Activated CD8-positive, alpha-beta memory T cell treated with anti-CD3 and anti-CD28 coated beads for 4 hours (primary cell): ENCODE results near the gene CCDC68.

Source experiments
- DNase-seq, 2 donors: peaks; one replicate each; pipeline ENCODE4 v3.0.0-alpha.2; 2020; ENCODE audit warnings: low read depth in 2 of 2

The CCDC68 gene

GRCh38 chr18:54918060-54918459 lies 41.2 kb downstream of the CCDC68 start:
- no peak for DNase-seq

GRCh38 chr18:54916507-54916906 lies 42.8 kb downstream of the CCDC68 start:
- no peak for DNase-seq

GRCh38 chr18:54914816-54915215 lies 44.4 kb downstream of the CCDC68 start:
- DNase-seq: no peak

- no peak for DNase-seq
These were observed 47.7 kb downstream of the CCDC68 start for GRCh38 chr18:54911551-54911950.

- no peak for DNase-seq
These were observed 48.9 kb downstream of the CCDC68 start for GRCh38 chr18:54910161-54910919.

GRCh38 chr18:54909538-54909937 lies 49.7 kb downstream of the CCDC68 start:
- no peak for DNase-seq

- DNase-seq: no peak
These were observed 52.7 kb downstream of the CCDC68 start for GRCh38 chr18:54906331-54907185.

GRCh38 chr18:54905629-54906028 lies 53.6 kb downstream of the CCDC68 start:
- no peak for DNase-seq

- no peak for DNase-seq
These were observed 54.7 kb downstream of the CCDC68 start for GRCh38 chr18:54904581-54904980.

- no peak for DNase-seq
These were observed 59.0 kb downstream of the CCDC68 start for GRCh38 chr18:54900290-54900689.

GRCh38 chr18:54899500-54899899 lies 59.8 kb downstream of the CCDC68 start:
- DNase-seq: no peak

GRCh38 chr18:54888933-54889332 lies 70.3 kb downstream of the CCDC68 start:
- no peak for DNase-seq

GRCh38 chr18:54888378-54888777 lies 70.9 kb downstream of the CCDC68 start:
- DNase-seq: no peak

GRCh38 chr18:54883816-54884604 lies 75.3 kb downstream of the CCDC68 start:
- no peak for DNase-seq

GRCh38 chr18:54882318-54882717 lies 76.9 kb downstream of the CCDC68 start:
- no peak for DNase-seq

GRCh38 chr18:54881229-54881768 lies 78.0 kb downstream of the CCDC68 start:
- DNase-seq: no peak

GRCh38 chr18:54880395-54881105 lies 78.7 kb downstream of the CCDC68 start:
- DNase-seq: no peak

- no peak for DNase-seq
These were observed 79.6 kb downstream of the CCDC68 start for GRCh38 chr18:54879691-54880090.

GRCh38 chr18:54878659-54879358 lies 80.5 kb downstream of the CCDC68 start:
- DNase-seq: no peak

- DNase-seq: no peak
These were observed 81.1 kb downstream of the CCDC68 start for GRCh38 chr18:54878159-54878622.

- no peak for DNase-seq
These were observed 82.2 kb downstream of the CCDC68 start for GRCh38 chr18:54877076-54877475.
